IgD-negative memory B cell (primary cell): Measurements from ENCODE around the gene CKMT2. TPM values are rescaled to one million over a fixed set of nuclear protein-coding genes. Genes with fewer than 3 reads are reported as not detected.
A peak's percentile ranks its signal among the peaks of the same experiment; 100 is the strongest.

ENCODE experiments used
- H3K27ac Mint-ChIP-seq, 3 donors: one replicate each; pipeline ENCODE4 v1.8.0; 2020 to 2022; ENCODE audit warnings: mild to moderate bottlenecking in 3 of 3, mixed read lengths in 3 of 3, moderate library complexity in 1 of 3
- H3K27me3 Mint-ChIP-seq: one replicate; pipeline ENCODE4 v1.8.0; 2021; ENCODE audit warnings: mixed read lengths
- H3K36me3 Mint-ChIP-seq: one replicate; pipeline ENCODE4 v1.8.0; 2020; ENCODE audit warnings: mild to moderate bottlenecking, mixed read lengths
- H3K4me1 Mint-ChIP-seq, 3 donors: one replicate each; pipeline ENCODE4 v1.8.0; 2020 to 2022; ENCODE audit warnings: mixed read lengths in 3 of 3, mild to moderate bottlenecking in 1 of 3
- H3K4me3 Mint-ChIP-seq, 4 donors: one replicate each; pipeline ENCODE4 v1.8.0; 2020 to 2022; ENCODE audit warnings: mild to moderate bottlenecking in 4 of 4, mixed read lengths in 4 of 4, moderate library complexity in 3 of 4
- H3K9me3 Mint-ChIP-seq, 3 donors: one replicate each; pipeline ENCODE4 v1.8.0; 2020 to 2021; ENCODE audit warnings: mixed read lengths in 3 of 3, mild to moderate bottlenecking in 1 of 3
- polyA plus RNA-seq: library from polyadenylated mRNA; unstranded; fragments of 300-500 nt; fragmentation: Illumina TruSeq; gene quantifications from one replicate; pipeline ENCODE4 v1.2.3, GENCODE V29; 2021

CKMT2 gene
- not detected for polyA plus RNA-seq

DNA sequence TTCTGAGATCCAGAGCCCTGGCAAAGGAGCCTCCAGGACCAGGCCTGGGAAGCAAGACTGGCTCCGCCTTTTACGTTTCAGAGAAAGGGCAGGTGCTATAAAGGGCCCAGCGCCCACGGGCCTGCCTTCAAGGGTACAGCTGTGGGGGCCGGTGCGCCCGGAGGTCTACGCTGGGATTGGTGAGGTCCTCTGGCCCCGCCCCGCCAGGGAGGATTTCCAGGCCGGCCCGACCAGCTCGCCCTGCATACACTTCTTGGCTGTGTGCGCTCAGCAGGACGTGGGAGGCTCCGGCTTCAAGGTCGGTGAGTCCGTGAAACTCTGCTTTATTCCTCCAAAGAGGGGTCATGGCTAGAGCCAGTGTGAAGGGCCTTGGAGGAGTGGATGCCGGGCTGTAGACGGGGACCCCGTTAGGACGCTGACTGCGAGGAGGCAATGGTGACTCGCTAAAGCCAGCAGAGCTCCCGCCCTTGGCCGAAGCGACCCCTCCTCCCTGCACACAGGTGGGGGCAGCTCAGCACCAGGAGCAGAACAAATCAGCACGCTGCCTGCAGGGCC is at the start of gene CKMT2:
TSS of gene CKMT2 (plus strand) at position 243 of the 555 bp plus-strand sequence. CDS start 17,811 bp downstream, outside the sequence.
- peaks cover 0 to 2% (median 1%) of the 10 kb centered on the region in 3 donors for H3K4me1 Mint-ChIP-seq
- peaks cover 0 to 3% (median 0%) of the 10 kb centered on the region in 3 donors for H3K9me3 Mint-ChIP-seq
- peak within 1 kb of the TSS in 1 of 4 donors; percentile 43 for H3K4me3 Mint-ChIP-seq
- H3K27ac Mint-ChIP-seq = no peak within 1 kb of the TSS
- no peaks in the 10 kb centered on the region for H3K27me3 Mint-ChIP-seq
- no peaks in the 10 kb centered on the region for H3K36me3 Mint-ChIP-seq

- no peak overlapping the region for H3K4me3 Mint-ChIP-seq
Observed at GRCh38 chr5:81183811-81184748, 49.0 kb upstream of the CKMT2 start.

GRCh38 chr5:81184749-81185110 is 48.4 kb upstream of the CKMT2 start:
- peaks cover 10 to 18% (median 11%) of the 10 kb centered on the region in 3 donors for H3K4me1 Mint-ChIP-seq
- no peaks in the 10 kb centered on the region for H3K27me3 Mint-ChIP-seq
- peaks cover 1% of the 10 kb centered on the region for H3K36me3 Mint-ChIP-seq
- no peak overlapping the region for H3K27ac Mint-ChIP-seq
- no peak overlapping the region for H3K4me3 Mint-ChIP-seq
- no peaks in the 10 kb centered on the region for H3K9me3 Mint-ChIP-seq

More at GRCh38 chr5:81183811-81184748, 49.0 kb upstream of the CKMT2 start:
- H3K9me3 Mint-ChIP-seq = no peaks in the 10 kb centered on the region
- no peaks in the 10 kb centered on the region for H3K27me3 Mint-ChIP-seq
- peaks cover 1% of the 10 kb centered on the region for H3K36me3 Mint-ChIP-seq
- no peak overlapping the region for H3K27ac Mint-ChIP-seq
- peaks cover 10 to 18% (median 11%) of the 10 kb centered on the region in 3 donors for H3K4me1 Mint-ChIP-seq

- peaks cover 1% of the 10 kb centered on the region for H3K36me3 Mint-ChIP-seq
- no peaks in the 10 kb centered on the region for H3K27me3 Mint-ChIP-seq
- H3K4me3 Mint-ChIP-seq = no peak overlapping the region
- peaks cover 0 to 5% (median 0%) of the 10 kb centered on the region in 3 donors for H3K4me1 Mint-ChIP-seq
- H3K27ac Mint-ChIP-seq = peak overlapping the region in 1 of 3 donors; percentile 19
- no peaks in the 10 kb centered on the region for H3K9me3 Mint-ChIP-seq
Observed at GRCh38 chr5:81187885-81188284, 45.2 kb upstream of the CKMT2 start.

- no peaks in the 10 kb centered on the region for H3K27me3 Mint-ChIP-seq
- no peak overlapping the region for H3K27ac Mint-ChIP-seq
- H3K4me1 Mint-ChIP-seq = peaks cover 0 to 4% (median 0%) of the 10 kb centered on the region in 3 donors
- H3K36me3 Mint-ChIP-seq = peaks cover 1% of the 10 kb centered on the region
- H3K4me3 Mint-ChIP-seq = no peak overlapping the region
- no peaks in the 10 kb centered on the region for H3K9me3 Mint-ChIP-seq
Observed at GRCh38 chr5:81188962-81189361, 44.2 kb upstream of the CKMT2 start.

GRCh38 chr5:81189875-81190498 is 43.1 kb upstream of the CKMT2 start:
- Mint-ChIP-seq H3K4me1 (peaks cover 2 to 7% (median 2%) of the 10 kb centered on the region in 3 donors), H3K27ac (no peak overlapping the region), H3K36me3 (peaks cover 1% of the 10 kb centered on the region), H3K4me3 (no peak overlapping the region), H3K27me3 (peaks cover 2% of the 10 kb centered on the region), H3K9me3 (no peaks in the 10 kb centered on the region)

DNA sequence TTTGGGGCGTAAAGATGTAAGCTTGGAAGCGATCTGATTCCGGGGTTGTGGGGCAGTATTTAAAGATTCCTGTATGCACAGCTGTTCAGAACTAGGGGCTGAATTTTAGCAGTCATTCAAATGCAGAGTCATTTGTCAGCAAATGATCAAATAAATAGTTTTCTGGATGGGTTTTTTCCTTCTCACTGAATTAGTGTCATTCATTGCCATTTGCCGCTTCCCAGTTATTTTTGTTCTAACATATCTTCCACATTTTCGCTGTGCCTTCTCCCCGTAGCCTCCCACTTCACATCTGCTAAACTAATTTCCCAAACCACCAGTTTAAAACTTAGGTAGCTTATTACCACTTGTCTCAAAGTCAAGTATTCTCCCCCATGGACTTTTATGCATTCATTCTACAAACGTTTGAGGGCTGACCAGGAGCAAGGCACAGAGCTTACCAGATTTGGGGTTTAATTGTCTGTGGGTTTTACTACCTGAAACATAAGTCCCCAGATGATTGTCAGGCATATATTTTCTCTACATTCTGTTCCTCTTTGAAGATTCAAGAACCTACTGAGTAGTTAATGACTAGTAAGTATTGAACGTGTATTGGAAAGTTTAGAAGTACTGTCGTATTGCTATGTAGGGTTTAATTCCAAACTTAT is 41.3 kb upstream of the CKMT2 start:
- Mint-ChIP-seq H3K36me3 (peaks cover 1% of the 10 kb centered on the region), H3K27me3 (peaks cover 3% of the 10 kb centered on the region), H3K4me1 (peaks cover 3 to 10% (median 4%) of the 10 kb centered on the region in 3 donors), H3K27ac (peak overlapping the region in 1 of 3 donors; percentile 34), H3K4me3 (peak overlapping the region in 1 of 4 donors; percentile 51), H3K9me3 (no peaks in the 10 kb centered on the region)

DNA sequence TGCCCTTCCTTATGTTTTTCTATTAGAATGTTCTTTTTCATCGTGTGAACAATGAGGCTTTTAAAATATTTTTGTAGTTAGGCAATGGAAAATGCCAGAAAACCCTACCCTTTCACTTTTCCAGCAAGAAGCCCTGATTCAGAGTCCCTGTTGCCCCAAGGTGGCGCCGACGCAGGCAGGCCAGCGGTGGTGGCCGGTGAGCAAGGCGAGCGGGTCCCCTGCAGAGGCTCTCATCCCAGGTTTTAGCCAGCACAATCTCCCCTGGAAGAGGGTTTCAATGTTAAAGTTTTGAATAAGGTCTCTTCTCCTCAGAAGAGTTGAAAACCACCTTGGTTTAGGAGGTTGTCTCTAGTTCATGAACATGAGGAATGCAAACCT is 40.8 kb upstream of the CKMT2 start:
- Mint-ChIP-seq H3K4me1 (peaks cover 3 to 10% (median 4%) of the 10 kb centered on the region in 3 donors), H3K9me3 (no peaks in the 10 kb centered on the region), H3K36me3 (peaks cover 1% of the 10 kb centered on the region), H3K4me3 (peak overlapping the region in 1 of 4 donors; percentile 23), H3K27ac (no peak overlapping the region), H3K27me3 (peaks cover 3% of the 10 kb centered on the region)

DNA sequence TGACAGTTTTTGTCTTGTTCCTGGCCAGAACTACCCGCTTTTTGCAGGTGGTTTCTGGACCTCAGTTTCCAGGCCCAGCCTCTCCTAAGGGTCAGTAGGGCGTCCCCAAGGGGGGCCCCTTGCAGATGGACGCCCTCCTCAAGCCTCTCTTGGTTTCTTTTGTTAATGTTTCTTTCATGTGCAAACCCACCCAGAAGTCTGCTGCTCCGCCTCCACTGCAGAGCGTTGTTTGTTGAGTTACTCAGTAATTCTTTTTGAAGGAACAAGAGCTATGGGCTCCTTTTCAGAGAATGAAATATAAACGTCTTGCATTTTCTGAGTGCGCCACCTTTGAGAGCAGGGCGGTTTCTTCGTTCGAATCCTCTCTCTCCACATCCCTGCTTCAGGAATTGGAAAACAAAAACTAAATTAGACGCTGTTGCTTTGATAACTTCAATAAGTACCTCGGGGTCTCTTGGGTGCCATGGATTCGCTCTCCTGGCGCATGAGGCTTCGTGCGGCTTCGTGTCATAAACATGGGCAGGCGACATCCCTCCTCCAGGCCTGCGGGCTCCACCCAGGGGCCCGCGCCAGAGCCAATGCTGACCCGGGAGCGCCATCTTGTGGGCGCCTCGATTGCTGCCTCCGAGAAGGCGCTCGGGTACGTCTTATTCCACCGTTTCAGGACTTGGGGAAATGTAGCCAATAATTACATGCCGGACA is 38.3 kb upstream of the CKMT2 start:
- no peak overlapping the region for H3K27ac Mint-ChIP-seq
- H3K36me3 Mint-ChIP-seq = no peaks in the 10 kb centered on the region

DNA sequence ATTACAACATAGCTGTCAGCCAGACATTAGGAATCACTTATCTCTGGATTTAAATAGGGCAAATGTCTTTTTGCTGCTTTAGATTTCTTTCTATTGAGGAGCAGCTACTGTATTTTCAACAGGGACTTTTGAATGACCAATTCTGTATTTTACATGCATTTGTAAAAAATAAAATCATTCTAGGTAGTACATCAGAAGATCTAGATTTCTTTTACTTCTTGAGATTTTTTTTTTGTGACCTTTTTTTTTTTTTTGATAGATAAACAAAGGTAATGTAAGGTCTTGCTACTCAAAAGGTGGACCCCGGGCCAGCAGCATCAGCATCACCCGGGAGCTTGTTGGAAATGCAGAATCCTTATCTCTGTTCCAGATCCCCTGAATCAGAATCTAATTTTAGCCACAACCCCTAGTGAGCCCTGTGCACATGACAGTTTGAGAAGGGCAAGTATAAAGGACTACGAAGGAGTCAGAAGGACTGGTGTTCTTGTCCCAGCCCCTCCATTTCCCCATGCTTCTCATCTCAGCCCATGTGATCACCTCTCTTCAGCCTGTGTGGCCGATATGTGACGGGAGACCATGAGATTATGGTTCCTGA is 37.7 kb upstream of the CKMT2 start:
- no peaks in the 10 kb centered on the region for H3K36me3 Mint-ChIP-seq
- H3K4me3 Mint-ChIP-seq = no peak overlapping the region
- H3K4me1 Mint-ChIP-seq = peaks cover 3 to 6% (median 4%) of the 10 kb centered on the region in 3 donors
- H3K27ac Mint-ChIP-seq = no peak overlapping the region
- H3K9me3 Mint-ChIP-seq = no peaks in the 10 kb centered on the region
- H3K27me3 Mint-ChIP-seq = peaks cover 5% of the 10 kb centered on the region

More for the DNA sequence above, 38.3 kb upstream of the CKMT2 start:
- Mint-ChIP-seq H3K4me3 (peak overlapping the region in 1 of 4 donors; percentile 29), H3K9me3 (no peaks in the 10 kb centered on the region), H3K4me1 (peaks cover 3 to 6% (median 4%) of the 10 kb centered on the region in 3 donors), H3K27me3 (peaks cover 5% of the 10 kb centered on the region)

- H3K4me1 Mint-ChIP-seq = no peaks in the 10 kb centered on the region
- H3K27me3 Mint-ChIP-seq = peaks cover 2% of the 10 kb centered on the region
- H3K36me3 Mint-ChIP-seq = no peaks in the 10 kb centered on the region
- H3K27ac Mint-ChIP-seq = no peak overlapping the region
- no peaks in the 10 kb centered on the region for H3K9me3 Mint-ChIP-seq
- no peak overlapping the region for H3K4me3 Mint-ChIP-seq
Observed at GRCh38 chr5:81202655-81203054, 30.5 kb upstream of the CKMT2 start.

DNA sequence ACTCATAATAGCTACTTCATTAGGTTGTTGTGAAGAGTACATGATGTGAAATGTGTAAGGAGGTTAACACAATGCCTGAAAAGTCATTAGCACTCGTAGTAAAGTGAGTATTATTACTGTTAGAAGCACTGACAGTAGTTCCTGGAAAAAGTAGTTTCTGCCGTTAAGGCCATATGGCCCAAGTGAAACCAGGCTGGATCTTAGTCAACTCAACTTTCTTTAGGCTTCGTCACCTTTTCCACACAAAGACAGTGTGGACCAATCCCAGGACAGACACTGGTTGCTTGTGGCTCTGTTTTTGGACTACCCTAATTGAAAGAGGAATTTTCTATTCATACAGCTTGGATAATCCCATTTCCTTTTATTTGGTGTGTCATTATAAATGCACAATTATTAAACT is 29.4 kb upstream of the CKMT2 start:
- Mint-ChIP-seq H3K36me3 (no peaks in the 10 kb centered on the region), H3K27ac (no peak overlapping the region), H3K4me1 (no peaks in the 10 kb centered on the region), H3K27me3 (peaks cover 2% of the 10 kb centered on the region), H3K9me3 (no peaks in the 10 kb centered on the region), H3K4me3 (no peak overlapping the region)

DNA sequence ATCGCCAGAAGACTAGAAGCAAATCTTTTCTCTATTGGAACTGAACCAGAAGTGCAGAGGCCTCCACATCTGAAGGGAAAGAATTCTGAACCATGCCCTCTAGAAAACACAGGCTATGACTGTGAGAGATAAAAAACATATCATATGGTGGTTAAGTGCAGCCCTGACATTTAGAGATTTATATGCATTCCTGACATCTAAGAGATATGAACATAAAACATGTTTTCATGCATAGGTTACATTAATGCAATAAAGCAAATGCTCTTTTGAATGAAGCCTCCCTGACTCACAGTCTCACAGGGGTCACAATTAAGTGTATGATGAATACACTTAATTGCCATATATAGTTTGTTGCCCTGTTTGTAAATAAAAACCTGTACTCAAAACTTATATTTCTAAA is 28.9 kb upstream of the CKMT2 start:
- H3K27ac Mint-ChIP-seq = no peak overlapping the region
- H3K4me3 Mint-ChIP-seq = no peak overlapping the region
- no peaks in the 10 kb centered on the region for H3K9me3 Mint-ChIP-seq
- H3K27me3 Mint-ChIP-seq = peaks cover under 1% of the 10 kb centered on the region
- no peaks in the 10 kb centered on the region for H3K4me1 Mint-ChIP-seq
- H3K36me3 Mint-ChIP-seq = no peaks in the 10 kb centered on the region

- Mint-ChIP-seq H3K27me3 (no peaks in the 10 kb centered on the region), H3K4me3 (no peak overlapping the region), H3K27ac (no peak overlapping the region), H3K4me1 (no peaks in the 10 kb centered on the region), H3K9me3 (no peaks in the 10 kb centered on the region), H3K36me3 (no peaks in the 10 kb centered on the region)
Observed at GRCh38 chr5:81205058-81205457, 28.1 kb upstream of the CKMT2 start.
